Omental fat pad (tissue), 4 donors: ENCODE data around the gene IMPDH2. TPM values are rescaled to one million over a fixed set of nuclear protein-coding genes. Genes with fewer than 3 reads are reported as not detected.

Source experiments
- ATAC-seq: fragments of 150-250 bp; one replicate; pipeline ENCODE4 v1.9.1; 2016; ENCODE audit warnings: mild to moderate bottlenecking, moderate library complexity; ENCODE audit not compliant: low FRiP score
- DNase-seq: peaks from one replicate; pipeline ENCODE4 v3.0.0-alpha.2; 2019; ENCODE audit warnings: low spot score
- total RNA-seq, 4 donors: library from RNA; depleted of rRNA; stranded (reverse); fragments of >200 nt; gene quantifications; one replicate each; pipeline ENCODE4 v1.1.0, GENCODE V29; 2016
- TF ChIP-seq, protein P1 (sequence below), 3 donors: fragments of 450-650 bp; IDR thresholded peaks; one replicate each; pipeline ENCODE4 v1.5.1; 2016 to 2017; ENCODE audit warnings: antibody characterized with exemption in 3 of 3, mild to moderate bottlenecking in 3 of 3, moderate library complexity in 2 of 3

IMPDH2 gene
- total RNA-seq, 4 donors from 2014 or later: 125 to 149 (median 138) TPM

DNA sequence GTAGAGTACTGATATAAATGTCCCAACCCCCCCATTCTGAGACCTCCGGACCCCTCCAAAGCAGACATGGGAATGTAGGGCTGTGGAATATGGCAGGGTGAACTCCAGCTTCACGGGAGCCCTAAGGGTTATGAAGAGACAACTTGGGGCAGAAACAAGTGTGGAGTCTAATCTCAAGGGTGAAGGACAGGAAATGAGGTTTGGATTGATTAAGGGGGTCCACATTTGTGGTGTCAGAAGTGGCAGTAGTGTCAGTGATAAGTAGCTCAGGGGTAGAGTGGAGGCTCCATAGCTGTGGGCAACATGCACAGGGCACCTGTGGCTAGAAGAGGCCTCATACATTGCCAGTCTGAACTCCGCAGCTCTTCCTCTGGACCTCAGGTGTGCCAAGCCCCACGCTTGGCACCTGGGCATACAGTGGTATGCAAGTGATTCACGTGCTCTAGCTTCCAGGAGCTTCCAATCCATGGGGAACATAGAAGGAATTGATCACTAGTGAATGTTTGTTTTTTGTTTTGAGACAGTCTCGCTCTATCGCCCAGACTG lies 43.3 kb downstream of the IMPDH2 start:
- DNase-seq (no peak), ATAC-seq (no peak)
- TF ChIP-seq, protein P1, sequence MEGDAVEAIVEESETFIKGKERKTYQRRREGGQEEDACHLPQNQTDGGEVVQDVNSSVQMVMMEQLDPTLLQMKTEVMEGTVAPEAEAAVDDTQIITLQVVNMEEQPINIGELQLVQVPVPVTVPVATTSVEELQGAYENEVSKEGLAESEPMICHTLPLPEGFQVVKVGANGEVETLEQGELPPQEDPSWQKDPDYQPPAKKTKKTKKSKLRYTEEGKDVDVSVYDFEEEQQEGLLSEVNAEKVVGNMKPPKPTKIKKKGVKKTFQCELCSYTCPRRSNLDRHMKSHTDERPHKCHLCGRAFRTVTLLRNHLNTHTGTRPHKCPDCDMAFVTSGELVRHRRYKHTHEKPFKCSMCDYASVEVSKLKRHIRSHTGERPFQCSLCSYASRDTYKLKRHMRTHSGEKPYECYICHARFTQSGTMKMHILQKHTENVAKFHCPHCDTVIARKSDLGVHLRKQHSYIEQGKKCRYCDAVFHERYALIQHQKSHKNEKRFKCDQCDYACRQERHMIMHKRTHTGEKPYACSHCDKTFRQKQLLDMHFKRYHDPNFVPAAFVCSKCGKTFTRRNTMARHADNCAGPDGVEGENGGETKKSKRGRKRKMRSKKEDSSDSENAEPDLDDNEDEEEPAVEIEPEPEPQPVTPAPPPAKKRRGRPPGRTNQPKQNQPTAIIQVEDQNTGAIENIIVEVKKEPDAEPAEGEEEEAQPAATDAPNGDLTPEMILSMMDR (IDR thresholded peaks at IDR 0.05): no peak

DNA sequence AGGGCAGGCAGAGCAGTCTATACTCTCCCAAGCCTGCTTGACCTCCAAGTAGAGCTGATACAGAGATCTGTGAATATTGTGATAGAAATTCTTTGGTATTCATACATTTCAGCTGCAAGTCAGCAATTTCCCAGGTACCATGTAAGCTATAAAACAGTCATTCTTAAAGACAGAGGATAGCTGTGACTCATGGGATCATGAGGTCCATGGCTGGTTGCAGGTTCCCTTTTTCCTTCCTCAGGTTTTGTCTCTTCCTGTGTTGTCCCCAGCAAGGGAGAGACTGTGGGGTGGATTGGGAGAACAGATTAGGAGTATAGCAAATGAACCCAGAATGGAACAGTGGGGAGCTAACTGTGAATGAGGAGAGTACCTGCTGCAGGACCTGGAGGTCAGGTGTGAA lies 44.5 kb downstream of the IMPDH2 start:
- TF ChIP-seq, protein P1 (IDR thresholded peaks at IDR 0.05): no peak
- no peak for ATAC-seq

DNA sequence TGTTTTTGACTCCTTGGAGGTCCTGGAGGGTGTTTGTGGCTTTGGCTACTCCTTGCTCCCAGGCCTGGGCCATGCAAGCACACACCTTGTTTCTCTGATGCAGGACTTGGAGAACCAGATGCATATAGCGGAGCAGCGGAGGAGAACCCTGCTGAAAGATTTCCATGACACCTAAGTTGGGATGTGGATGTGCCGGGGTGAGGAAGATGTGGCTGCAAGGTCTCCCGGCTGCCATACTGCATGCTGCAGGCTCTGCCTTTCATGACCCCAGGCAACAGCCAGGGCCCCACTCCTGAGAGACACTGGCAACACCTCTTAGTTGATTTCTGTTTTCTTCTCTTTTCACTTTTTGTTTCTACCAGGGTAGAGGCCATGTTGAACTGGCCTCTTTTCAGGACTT lies 46.1 kb downstream of the IMPDH2 start:
- TF ChIP-seq, protein P1 (IDR thresholded peaks at IDR 0.05): no peak
- DNase-seq: no peak
- ATAC-seq: no peak

More for the DNA sequence above, 44.5 kb downstream of the IMPDH2 start:
- DNase-seq: no peak

DNA sequence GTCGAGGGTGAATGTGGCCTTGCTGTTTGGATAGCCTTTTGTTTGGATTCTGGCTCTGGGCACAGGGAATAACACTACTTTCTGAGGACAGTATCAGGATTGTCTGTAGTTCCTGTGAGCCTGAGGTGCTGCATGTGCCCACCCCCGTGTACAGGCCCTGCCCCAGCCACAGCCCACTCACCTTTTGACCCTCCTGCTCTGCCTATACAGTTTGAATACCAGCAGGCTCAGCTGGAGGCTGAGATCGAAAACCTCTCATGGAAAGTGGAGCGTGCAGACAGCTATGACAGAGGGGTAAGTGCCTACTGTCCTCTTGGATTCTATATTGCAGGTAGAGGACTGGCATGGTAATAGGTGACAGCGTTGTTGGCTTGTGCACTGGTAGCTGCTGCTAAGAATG lies 46.5 kb downstream of the IMPDH2 start:
- TF ChIP-seq, protein P1 (IDR thresholded peaks at IDR 0.05): no peak
- ATAC-seq (no peak), DNase-seq (no peak)

DNA sequence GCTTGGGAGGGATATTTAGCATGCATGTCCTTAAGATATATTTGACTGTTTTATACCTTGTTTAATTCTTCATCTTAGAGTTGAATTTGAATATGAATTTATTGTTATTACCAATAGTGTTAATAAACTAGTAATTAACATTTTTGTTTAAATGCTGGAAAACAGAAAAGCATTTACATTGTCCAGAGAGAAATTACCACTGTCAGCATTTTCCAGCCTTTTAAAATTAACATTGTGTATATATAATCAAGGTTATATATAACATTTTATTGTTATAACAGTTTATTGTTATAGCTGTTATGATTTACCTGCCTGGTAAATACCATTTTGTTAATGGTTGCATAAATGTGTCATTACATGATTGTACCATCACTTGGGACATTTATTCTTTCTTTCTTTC lies 47.2 kb downstream of the IMPDH2 start:
- DNase-seq: no peak
- ATAC-seq: no peak
- TF ChIP-seq, protein P1 (IDR thresholded peaks at IDR 0.05): no peak

DNA sequence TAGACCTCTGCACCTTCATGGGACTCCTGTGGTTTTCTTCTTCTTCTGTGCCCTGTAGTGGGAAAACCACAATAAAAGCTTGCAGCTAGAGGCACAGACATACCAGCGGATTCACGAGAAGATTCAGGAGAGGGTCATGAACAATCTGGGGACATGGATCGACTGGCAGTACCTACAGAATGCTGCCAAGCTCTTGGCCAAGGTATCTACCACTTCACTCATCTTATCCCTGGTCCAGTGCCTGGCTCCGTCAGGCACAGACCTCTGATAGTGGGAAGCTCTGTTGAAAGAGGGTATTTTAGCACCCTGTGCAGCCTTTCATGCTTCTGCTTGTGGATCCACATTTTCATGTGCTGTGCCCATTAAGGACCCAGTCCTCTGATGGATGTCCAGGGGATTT lies 48.9 kb downstream of the IMPDH2 start:
- ATAC-seq (no peak), DNase-seq (no peak)
- TF ChIP-seq, protein P1 (IDR thresholded peaks at IDR 0.05): no peak

DNA sequence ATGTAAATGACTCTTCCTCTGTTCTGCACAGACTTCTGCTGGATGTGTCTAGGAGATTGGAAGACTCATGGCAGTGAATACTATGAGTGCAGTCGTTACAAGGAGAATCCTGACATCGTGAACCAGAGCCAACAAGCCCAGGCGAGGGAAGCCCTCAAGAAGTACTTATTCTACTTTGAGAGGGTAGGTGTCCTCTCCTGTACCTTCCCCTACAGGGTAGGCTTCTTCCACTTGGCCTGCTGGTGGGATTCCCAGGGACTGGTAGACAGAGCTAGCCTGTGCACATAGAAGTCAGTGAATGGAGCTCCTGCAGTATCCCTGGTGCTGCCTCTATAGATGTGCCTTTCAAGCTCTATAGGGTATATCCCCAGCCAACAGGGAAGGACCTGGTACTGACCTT lies 49.7 kb downstream of the IMPDH2 start:
- no peak for DNase-seq
- no peak for ATAC-seq
- TF ChIP-seq, protein P1 (IDR thresholded peaks at IDR 0.05): no peak
